H1 (cell line): Measurements from ENCODE around the gene ARID3B. TPM values are rescaled to one million over a fixed set of nuclear protein-coding genes. Genes with fewer than 3 reads are reported as not detected.

Source experiments
- CTCF ChIA-PET: fragments of 300-600 bp; sonication (Branson Sonifier 250); formaldehyde crosslinking; loops from one replicate; lab custom pipeline; 2021; ENCODE audit not compliant: partially characterized antibody; lab: Charles Lee
- POLR2A ChIA-PET: fragments of 300-600 bp; sonication (Branson Sonifier 250); formaldehyde crosslinking; loops from one replicate; lab custom pipeline; 2021; ENCODE audit warnings: inconsistent platforms; ENCODE audit not compliant: partially characterized antibody; lab: Charles Lee
- DNase-seq, 2 experiments: peaks; one replicate each; pipeline versions ENCODE4 v3.0.0 to v3.0.0-alpha.2; 2010 to 2022; ENCODE audit warnings: low spot score in 2 of 2, low read depth in 1 of 2, mixed read lengths in 1 of 2
- FAIRE-seq: peaks from 2 replicates; lab custom pipeline; 2011; peaks lifted over from hg19 to GRCh38; lab: Jason Lieb, UNC
- H2AFZ ChIP-seq: 2 replicates; pipeline ENCODE4 v1.8.1; 2012; ENCODE audit warnings: low read length, inconsistent platforms
- H2AK5ac ChIP-seq: 2 replicates; pipeline ENCODE4 v1.6.1; 2013; ENCODE audit warnings: low read depth, low read length
- H2BK120ac ChIP-seq: replicated peaks from 2 replicates; pipeline ENCODE3; 2013; ENCODE audit warnings: low read depth, low read length, inconsistent platforms
- H2BK12ac ChIP-seq: 2 replicates; pipeline ENCODE4 v1.6.1; 2013; ENCODE audit warnings: low read depth, low read length
- H2BK15ac ChIP-seq: 2 replicates; pipeline ENCODE4 v1.6.1; 2013; ENCODE audit warnings: low read length
- H2BK20ac ChIP-seq: 2 replicates; pipeline ENCODE4 v1.6.1; 2013; ENCODE audit warnings: low read length
- H2BK5ac ChIP-seq: 2 replicates; pipeline ENCODE4 v1.6.1; 2013; ENCODE audit warnings: low read depth, low read length
- H3K14ac ChIP-seq: 2 replicates; pipeline ENCODE4 v1.6.1; 2013; ENCODE audit warnings: inconsistent platforms; ENCODE audit not compliant: insufficient read length
- H3K18ac ChIP-seq: 2 replicates; pipeline ENCODE4 v1.6.1; 2013; ENCODE audit warnings: low read length; ENCODE audit errors: extremely low read depth
- H3K23ac ChIP-seq: 2 replicates; pipeline ENCODE4 v1.6.1; 2013; ENCODE audit warnings: inconsistent platforms; ENCODE audit not compliant: insufficient read length
- H3K23me2 ChIP-seq: 2 replicates; pipeline ENCODE4 v1.6.1; 2013; ENCODE audit warnings: low read depth, low read length
- H3K27ac ChIP-seq: 2 replicates; pipeline ENCODE4 v1.6.1; 2011; ENCODE audit warnings: low read depth, low read length, inconsistent platforms
- H3K27me3 ChIP-seq, 4 experiments: replicated peaks in 1 of 4; 1 replicate in 1 of 4; 2 replicates in 3 of 4; pipeline versions ENCODE4 v1.6.1 to v1.8.1; 2011 to 2013; ENCODE audit warnings: low read length in 3 of 4, mild to moderate bottlenecking in 3 of 4, inconsistent platforms in 2 of 4, mixed read lengths in 2 of 4, moderate library complexity in 1 of 4; ENCODE audit not compliant: control insufficient read depth in 3 of 4, insufficient read depth in 3 of 4; ENCODE audit errors: extremely low read depth in 1 of 4
- H3K36me3 ChIP-seq, 4 experiments: 2 replicates each; pipeline versions ENCODE4 v1.6.1 to v1.8.1; 2011 to 2013; ENCODE audit warnings: mild to moderate bottlenecking in 4 of 4, low read length in 3 of 4, moderate library complexity in 2 of 4, control low read depth in 1 of 4, inconsistent platforms in 1 of 4; ENCODE audit not compliant: insufficient read depth in 4 of 4, control insufficient read depth in 2 of 4
- H3K4ac ChIP-seq: replicated peaks from 2 replicates; pipeline ENCODE3; 2013; ENCODE audit warnings: low read length, low read depth, mixed read lengths, inconsistent platforms; ENCODE audit not compliant: insufficient read length
- H3K4me1 ChIP-seq, 4 experiments: replicated peaks in 1 of 4; 1 replicate in 1 of 4; 2 replicates in 3 of 4; pipeline versions ENCODE4 v1.6.1 to v1.8.1; 2011 to 2013; ENCODE audit warnings: low read length in 3 of 4, inconsistent platforms in 2 of 4, mixed read lengths in 1 of 4; ENCODE audit not compliant: insufficient read depth in 4 of 4, control insufficient read depth in 3 of 4
- H3K4me2 ChIP-seq, 2 experiments: 2 replicates each; pipeline versions ENCODE4 v1.6.1 to v1.8.1; 2011 to 2013; ENCODE audit warnings: low read depth in 2 of 2, low read length in 2 of 2, control low read depth in 1 of 2, inconsistent platforms in 1 of 2, mild to moderate bottlenecking in 1 of 2; ENCODE audit not compliant: insufficient read depth in 1 of 2
- H3K4me3 ChIP-seq, 4 experiments: fragments of 200-600, 300-600 bp in 1 of 4; sonication (generic), shearing (Covaris generic), sonication (Bioruptor Twin) in 1 of 4; 2 replicates each; pipeline versions ENCODE4 v1.5.1 to v1.8.1; 2011 to 2016; ENCODE audit warnings: low read length in 4 of 4, low read depth in 3 of 4, control low read depth in 2 of 4, inconsistent platforms in 2 of 4, mild to moderate bottlenecking in 2 of 4, mixed read lengths in 1 of 4, moderate library complexity in 1 of 4; ENCODE audit not compliant: insufficient read depth in 2 of 4; ENCODE audit errors: extremely low read depth in 1 of 4
- H3K56ac ChIP-seq: replicated peaks from 2 replicates; pipeline ENCODE3; 2013; ENCODE audit warnings: low read depth, mild to moderate bottlenecking, mixed read lengths, low read length, inconsistent platforms; ENCODE audit not compliant: insufficient read length
- H3K79me1 ChIP-seq: 2 replicates; pipeline ENCODE4 v1.6.1; 2013; ENCODE audit warnings: low read depth, low read length, control low read depth
- H3K79me2 ChIP-seq, 2 experiments: 2 replicates each; pipeline versions ENCODE4 v1.6.1 to v1.8.1; 2012 to 2013; ENCODE audit warnings: low read length in 2 of 2, mild to moderate bottlenecking in 2 of 2, inconsistent platforms in 1 of 2; ENCODE audit not compliant: insufficient read depth in 2 of 2, control insufficient read depth in 1 of 2
- H3K9ac ChIP-seq, 4 experiments: replicated peaks in 1 of 4; 1 replicate in 1 of 4; 2 replicates in 3 of 4; pipeline versions ENCODE4 v1.6.1 to v1.8.1; 2011 to 2013; ENCODE audit warnings: low read depth in 3 of 4, low read length in 3 of 4, control low read depth in 2 of 4, mild to moderate bottlenecking in 2 of 4, moderate library complexity in 2 of 4, inconsistent platforms in 1 of 4; ENCODE audit errors: extremely low read depth in 1 of 4
- H3K9me3 ChIP-seq, 2 experiments: 2 replicates each; pipeline versions ENCODE4 v1.6.1 to v1.8.1; 2012 to 2013; ENCODE audit warnings: mild to moderate bottlenecking in 2 of 2, moderate library complexity in 2 of 2, control low read depth in 1 of 2, inconsistent platforms in 1 of 2, low read depth in 1 of 2, low read length in 1 of 2, mixed read lengths in 1 of 2; ENCODE audit not compliant: insufficient read depth in 2 of 2
- H4K20me1 ChIP-seq, 2 experiments: replicated peaks in 1 of 2; 2 replicates each; pipeline versions ENCODE3 to v1.8.1; 2011 to 2013; ENCODE audit warnings: inconsistent platforms in 2 of 2, low read length in 2 of 2, mild to moderate bottlenecking in 1 of 2; ENCODE audit not compliant: insufficient read depth in 2 of 2, control insufficient read depth in 1 of 2
- H4K5ac ChIP-seq: 2 replicates; pipeline ENCODE4 v1.6.1; 2013; ENCODE audit warnings: low read length, low read depth, mixed read lengths, inconsistent platforms; ENCODE audit not compliant: insufficient read length
- H4K8ac ChIP-seq: 2 replicates; pipeline ENCODE4 v1.8.0; 2013; ENCODE audit warnings: mild to moderate bottlenecking, moderate library complexity, low read length, inconsistent platforms; ENCODE audit not compliant: insufficient read depth; ENCODE audit errors: extremely low read depth
- H4K91ac ChIP-seq: replicated peaks from 2 replicates; pipeline ENCODE3; 2013; ENCODE audit warnings: low read length, mixed read lengths, inconsistent platforms; ENCODE audit not compliant: insufficient read length
- POU5F1 ChIP-seq: IDR thresholded peaks from 2 replicates; pipeline ENCODE4 v1.6.1; 2011; ENCODE audit warnings: low read depth, mild to moderate bottlenecking, low read length, moderate library complexity
- SP2 ChIP-seq: IDR thresholded peaks from 2 replicates; pipeline ENCODE4 v1.6.1; 2012; ENCODE audit warnings: mild to moderate bottlenecking, low read length, inconsistent platforms
- ZNF274 ChIP-seq: IDR thresholded peaks from 2 replicates; pipeline ENCODE4 v1.7.0; 2012; ENCODE audit warnings: low read length, borderline replicate concordance; ENCODE audit errors: extremely low read depth
- WGBS, 2 experiments: shearing (Covaris generic) in 1 of 2; methylation state at CpG; one replicate each; pipeline versions ENCODE4 v1.1.6 to v1.1.7; 2013 to 2015; ENCODE audit warnings: low lambda C conversion rate in 2 of 2, mixed read lengths in 2 of 2, inconsistent platforms in 1 of 2, low coverage in 1 of 2, missing lambda C conversion rate in 1 of 2; ENCODE audit not compliant: insufficient replicate concordance in 2 of 2, insufficient coverage in 1 of 2, insufficient read length in 1 of 2; ENCODE audit errors: extremely low coverage in 1 of 2, missing lambda C conversion rate in 1 of 2; 5-methylcytosine and 5-hydroxymethylcytosine counted together
- polyA plus RNA-seq, 7 experiments: library from polyadenylated mRNA; depleted of rRNA in 3 of 7; stranded (reverse) in 5 of 7; unstranded in 2 of 7; fragments of >200 nt in 5 of 7; fragments of 200-250 nt in 2 of 7; gene quantifications; 1 replicate in 5 of 7; 2 replicates in 1 of 7; 4 replicates in 1 of 7; pipeline versions ENCODE4 v1.2.1 to v1.2.3, GENCODE V29; 2011 to 2013; ENCODE audit warnings: missing spikeins in 2 of 7, mixed read lengths in 2 of 7
- total RNA-seq: library from RNA; stranded (reverse); fragmentation: NEBNext Ultra II Directional; extraction: Animal tissue kit (Norgen Biotek cat#: 25700); gene quantifications from 2 replicates; pipeline ENCODE4 v1.2.1, GENCODE V29; 2021

Gene ARID3B
- total and polyA plus RNA-seq, 2 of the 8 experiments (the other 6 are each of a cell fraction or from before 2014, with no cell fraction given) = 81.0 to 115 TPM

- Histone ChIP-seq H3K4me3 (no peak overlapping the region), H3K18ac (no peak overlapping the region), H2BK5ac (no peak overlapping the region), H2AFZ (no peak overlapping the region), H3K23ac (no peak overlapping the region), H3K4me2 (no peak overlapping the region), H3K9ac (no peak overlapping the region), H3K14ac (no peak overlapping the region), H3K27ac (no peak overlapping the region), H3K4ac (no peak overlapping the region), H3K79me1 (no peaks in the 10 kb centered on the region), H3K9me3 (no peaks in the 10 kb centered on the region), H4K91ac (no peak overlapping the region), H2BK12ac (no peak overlapping the region), H3K27me3 (peaks cover 0 to 17% (median 11%) of the 10 kb centered on the region in 4 experiments; a peak in 5 of 7 replicates), H4K5ac (no peak overlapping the region), H2BK15ac (no peak overlapping the region), H3K56ac (no peak overlapping the region), H3K4me1 (no peaks in the 10 kb centered on the region; a peak in 1 of 7 replicates), H2BK20ac (no peak overlapping the region), H2BK120ac (no peak overlapping the region), H4K20me1 (peaks cover 0 to 1% of the 10 kb centered on the region in 2 experiments), H4K8ac (no peak overlapping the region; the same call in 1 of the 2 replicates), H3K23me2 (no peaks in the 10 kb centered on the region), H2AK5ac (no peak overlapping the region), H3K36me3 (no peaks in the 10 kb centered on the region), H3K79me2 (no peaks in the 10 kb centered on the region)
- WGBS, 2 experiments = 70% methylated on average over 3 of the region's 3 CpGs; no CpG with 5 or more reads in 1 of the 2 experiments
- CTCF ChIA-PET = interaction anchor here (0.8 to 37.5 kb wide), 5 partner anchors 9 to 166 kb away, joined by 4 to 1439 read pairs (median 7); partner anchors contain the start of genes CSK and CYP1A2
- TF ChIP-seq SP2 (no peak), POU5F1 (no peak), ZNF274 (no peak)
- no peak for DNase-seq
- POLR2A ChIA-PET = interaction anchor here (0.9 to 10.0 kb wide), 4 partner anchors 7 to 151 kb away, joined by 3 to 122 read pairs (median 4); no protein-coding TSS in a partner anchor
- FAIRE-seq = no peak
Measured at GRCh38 chr15:74608786-74609185, 67.8 kb downstream of the ARID3B start.
